ENCODE results near the gene SAFB.
"Not testable (repeated sequence)": the region's sequence is repeated elsewhere in the genome, so short reads cannot be mapped to it uniquely, and the experiment has no call there.

SAFB gene

GRCh38 chr19:5687360-5688198 lies 64.7 kb downstream of the SAFB start:
- no peak for DNase-seq

GRCh38 chr19:5688262-5688881 lies 65.5 kb downstream of the SAFB start:
- DNase-seq = not testable (repeated sequence)

GRCh38 chr19:5690125-5690954 lies 67.5 kb downstream of the SAFB start, which contains the start of gene RPL36:
TSS of gene RPL36 (plus strand) at chr19:5690295. CDS start at chr19:5690508, 213 bp downstream.
- DNase-seq = peak; percentile 98 to 99

GRCh38 chr19:5690955-5691821 lies 68.3 kb downstream of the SAFB start:
- peak; percentile 67 to 81 for DNase-seq

GRCh38 chr19:5691822-5692722 lies 69.2 kb downstream of the SAFB start:
- DNase-seq = no peak

- no peak for DNase-seq
Measured at GRCh38 chr19:5692723-5693194, 69.9 kb downstream of the SAFB start.

- DNase-seq = no peak
Measured at GRCh38 chr19:5693195-5694166, 70.6 kb downstream of the SAFB start.

- no peak for DNase-seq
Measured at GRCh38 chr19:5694167-5694955, 71.5 kb downstream of the SAFB start.

- DNase-seq = no peak
Measured at GRCh38 chr19:5694956-5695648, 72.2 kb downstream of the SAFB start.

GRCh38 chr19:5695649-5696195 lies 72.8 kb downstream of the SAFB start:
- no peak for DNase-seq

GRCh38 chr19:5696196-5697021 lies 73.5 kb downstream of the SAFB start:
- no peak for DNase-seq

GRCh38 chr19:5697022-5697889 lies 74.4 kb downstream of the SAFB start:
- DNase-seq = no peak

GRCh38 chr19:5697890-5698634 lies 75.2 kb downstream of the SAFB start:
- DNase-seq = no peak

GRCh38 chr19:5698635-5699422 lies 75.9 kb downstream of the SAFB start:
- DNase-seq = no peak
